Muscle layer of colon (tissue), 2 donors: ENCODE data around the gene ZNF367.

Experiments
- H3K27ac ChIP-seq: one replicate; pipeline ENCODE4 v1.7.0; 2013; ENCODE audit warnings: low read depth, mild to moderate bottlenecking, low read length, moderate library complexity
- H3K27me3 ChIP-seq, 2 donors: one replicate each; pipeline ENCODE4 v1.7.0; 2013; ENCODE audit warnings: low read length in 2 of 2, mild to moderate bottlenecking in 2 of 2; ENCODE audit not compliant: insufficient read depth in 2 of 2, control insufficient read depth in 1 of 2
- H3K36me3 ChIP-seq: one replicate; pipeline ENCODE4 v1.7.0; 2013; ENCODE audit warnings: mild to moderate bottlenecking, low read length; ENCODE audit not compliant: insufficient read depth
- H3K4me1 ChIP-seq: one replicate; pipeline ENCODE4 v1.7.0; 2013; ENCODE audit warnings: mild to moderate bottlenecking, low read length; ENCODE audit not compliant: insufficient read depth
- H3K4me3 ChIP-seq, 2 donors: one replicate each; pipeline ENCODE4 v1.7.0; 2013; ENCODE audit warnings: low read length in 2 of 2, low read depth in 1 of 2, mild to moderate bottlenecking in 1 of 2, moderate library complexity in 1 of 2
- H3K9ac ChIP-seq: one replicate; pipeline ENCODE4 v1.7.0; 2013; ENCODE audit warnings: low read length
- H3K9me3 ChIP-seq: one replicate; pipeline ENCODE4 v1.7.0; 2013; ENCODE audit warnings: mild to moderate bottlenecking, low read length
- donor health status: abdominal sarcoma.
- donor health status: Adenocarcinoma of cecum.

Gene ZNF367

GRCh38 chr9:96417051-96417586 is 1.1 kb downstream of the ZNF367 start:
- Histone ChIP-seq H3K4me3 (peak overlapping the region; percentile 35 to 80), H3K9ac (peak overlapping the region; percentile 36), H3K27ac (peak overlapping the region; percentile 82), H3K27me3 (no peaks in the 10 kb centered on the region), H3K36me3 (no peaks in the 10 kb centered on the region), H3K9me3 (no peaks in the 10 kb centered on the region), H3K4me1 (peaks cover 25% of the 10 kb centered on the region)

- peaks cover 6% of the 10 kb centered on the region for H3K4me1 ChIP-seq
- no peak overlapping the region for H3K27ac ChIP-seq
- H3K27me3 ChIP-seq, result no peaks in the 10 kb centered on the region
- no peaks in the 10 kb centered on the region for H3K9me3 ChIP-seq
- peak overlapping the region; percentile 5 for H3K9ac ChIP-seq
- H3K36me3 ChIP-seq, result no peaks in the 10 kb centered on the region
- H3K4me3 ChIP-seq, result no peak overlapping the region
These were observed 4.6 kb downstream of the ZNF367 start for GRCh38 chr9:96413302-96414221.

- peaks cover 6% of the 10 kb centered on the region for H3K4me1 ChIP-seq
- no peak overlapping the region for H3K4me3 ChIP-seq
- no peaks in the 10 kb centered on the region for H3K9me3 ChIP-seq
- no peaks in the 10 kb centered on the region for H3K27me3 ChIP-seq
- H3K27ac ChIP-seq, result no peak overlapping the region
- H3K9ac ChIP-seq, result no peak overlapping the region
- no peaks in the 10 kb centered on the region for H3K36me3 ChIP-seq
These were observed 5.8 kb downstream of the ZNF367 start for GRCh38 chr9:96412174-96412913.

GRCh38 chr9:96411129-96411838 is 6.9 kb downstream of the ZNF367 start:
- Histone ChIP-seq H3K4me3 (no peak overlapping the region), H3K4me1 (no peaks in the 10 kb centered on the region), H3K27me3 (no peaks in the 10 kb centered on the region), H3K9me3 (no peaks in the 10 kb centered on the region), H3K36me3 (no peaks in the 10 kb centered on the region), H3K27ac (no peak overlapping the region), H3K9ac (no peak overlapping the region)

- no peaks in the 10 kb centered on the region for H3K36me3 ChIP-seq
- no peak overlapping the region for H3K9ac ChIP-seq
- H3K4me3 ChIP-seq, result no peak overlapping the region
- H3K27me3 ChIP-seq, result no peaks in the 10 kb centered on the region
- H3K9me3 ChIP-seq, result no peaks in the 10 kb centered on the region
- H3K4me1 ChIP-seq, result no peaks in the 10 kb centered on the region
- no peak overlapping the region for H3K27ac ChIP-seq
These were observed 9.5 kb downstream of the ZNF367 start for GRCh38 chr9:96408409-96409280.

GRCh38 chr9:96400132-96400910 is 17.8 kb downstream of the ZNF367 start:
- H3K27ac ChIP-seq, result no peak overlapping the region
- no peak overlapping the region for H3K9ac ChIP-seq
- H3K36me3 ChIP-seq, result no peaks in the 10 kb centered on the region
- no peaks in the 10 kb centered on the region for H3K9me3 ChIP-seq
- H3K4me3 ChIP-seq, result no peak overlapping the region
- H3K27me3 ChIP-seq, result no peaks in the 10 kb centered on the region
- H3K4me1 ChIP-seq, result no peaks in the 10 kb centered on the region

- Histone ChIP-seq H3K4me1 (no peaks in the 10 kb centered on the region), H3K27me3 (no peaks in the 10 kb centered on the region), H3K4me3 (no peak overlapping the region), H3K9ac (no peak overlapping the region), H3K36me3 (no peaks in the 10 kb centered on the region), H3K27ac (no peak overlapping the region), H3K9me3 (no peaks in the 10 kb centered on the region)
These were observed 18.9 kb downstream of the ZNF367 start for GRCh38 chr9:96399325-96399633.

GRCh38 chr9:96398582-96399324 is 19.4 kb downstream of the ZNF367 start:
- Histone ChIP-seq H3K27ac (no peak overlapping the region), H3K9ac (no peak overlapping the region)

GRCh38 chr9:96395964-96396363 is 22.2 kb downstream of the ZNF367 start:
- H3K27me3 ChIP-seq, result no peaks in the 10 kb centered on the region
- H3K27ac ChIP-seq, result no peak overlapping the region
- no peaks in the 10 kb centered on the region for H3K4me1 ChIP-seq
- H3K4me3 ChIP-seq, result no peak overlapping the region
- no peaks in the 10 kb centered on the region for H3K36me3 ChIP-seq
- H3K9me3 ChIP-seq, result no peaks in the 10 kb centered on the region
- no peak overlapping the region for H3K9ac ChIP-seq

More at GRCh38 chr9:96398582-96399324, 19.4 kb downstream of the ZNF367 start:
- Histone ChIP-seq H3K36me3 (no peaks in the 10 kb centered on the region), H3K27me3 (no peaks in the 10 kb centered on the region), H3K4me3 (no peak overlapping the region), H3K4me1 (no peaks in the 10 kb centered on the region), H3K9me3 (no peaks in the 10 kb centered on the region)
